GM10847 (cell line): ENCODE results near the gene NEU1.

Source experiments
- POLR2A ChIP-seq: IDR thresholded peaks from 2 replicates; pipeline ENCODE4 v1.6.1; 2011; ENCODE audit not compliant: insufficient read length; ENCODE audit errors: extremely low read depth

NEU1 gene

GRCh38 chr6:31834367-31835250 is 28.0 kb downstream of the NEU1 start:
- peak; percentile 98 for TF ChIP-seq POLR2A

DNA sequence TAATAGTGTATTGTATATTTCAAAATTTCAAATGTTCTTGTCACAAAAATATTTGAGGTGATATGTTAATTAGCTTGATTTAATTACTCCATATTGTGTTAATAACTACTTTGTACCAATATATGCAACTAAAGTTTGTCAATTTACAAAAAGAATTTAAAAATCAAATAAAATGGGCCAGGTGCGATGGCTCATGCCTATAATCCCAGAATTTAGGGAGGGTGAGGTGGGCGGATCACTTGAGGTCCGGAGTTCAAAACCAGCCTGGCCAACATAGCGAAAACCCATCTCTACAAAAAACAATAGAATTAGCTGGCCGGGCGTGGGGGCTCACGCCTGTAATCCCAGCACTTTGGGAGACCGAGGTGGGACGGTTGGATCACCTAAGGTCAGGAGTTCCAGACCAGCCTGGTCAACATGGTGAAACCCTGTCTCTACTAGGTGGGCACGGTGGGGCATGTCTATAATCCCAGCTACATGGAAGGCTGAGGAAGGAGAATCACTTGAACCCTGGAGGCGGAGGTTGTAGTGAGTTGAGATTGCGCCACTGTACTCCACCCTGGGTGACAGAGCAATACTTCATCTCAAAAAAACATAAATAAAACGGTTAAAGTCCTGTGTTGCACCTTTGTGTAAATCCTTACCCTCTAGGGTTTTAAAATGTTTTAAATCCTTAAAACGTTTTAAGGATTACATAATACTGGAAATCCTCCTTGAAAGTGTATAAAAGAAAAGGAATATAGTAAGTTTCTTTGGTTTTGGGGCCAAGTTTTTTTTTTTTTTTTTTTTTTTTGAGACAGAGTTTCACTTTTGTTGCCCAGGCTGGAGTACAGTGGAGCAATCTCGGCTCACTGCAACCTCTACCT is 31.0 kb downstream of the NEU1 start:
- TF ChIP-seq POLR2A = no peak

DNA sequence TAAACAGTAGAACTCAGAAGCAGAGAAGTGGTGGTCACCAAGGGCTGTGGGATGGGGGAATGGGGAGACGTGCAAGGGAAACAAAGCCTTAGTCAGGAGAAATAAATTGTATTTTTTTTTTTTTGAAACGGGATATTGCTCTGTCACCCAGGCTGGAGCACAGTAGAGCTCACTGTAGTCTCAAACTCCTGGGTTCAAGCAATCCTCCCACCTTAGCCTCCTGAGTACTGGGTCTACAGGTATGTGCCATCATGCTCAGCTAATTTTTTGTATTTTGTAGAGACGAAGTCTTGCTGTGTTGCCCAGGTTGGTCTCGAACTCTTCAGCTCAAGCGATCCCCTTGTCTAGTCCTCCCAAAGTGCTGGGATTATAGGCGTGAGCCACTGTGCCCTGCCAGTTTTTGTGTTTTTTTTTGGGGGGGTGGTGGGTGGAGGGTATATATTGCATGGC is 31.7 kb downstream of the NEU1 start:
- no peak for TF ChIP-seq POLR2A

- no peak for TF ChIP-seq POLR2A
Observed at GRCh38 chr6:31829633-31830283, 32.9 kb downstream of the NEU1 start.

DNA sequence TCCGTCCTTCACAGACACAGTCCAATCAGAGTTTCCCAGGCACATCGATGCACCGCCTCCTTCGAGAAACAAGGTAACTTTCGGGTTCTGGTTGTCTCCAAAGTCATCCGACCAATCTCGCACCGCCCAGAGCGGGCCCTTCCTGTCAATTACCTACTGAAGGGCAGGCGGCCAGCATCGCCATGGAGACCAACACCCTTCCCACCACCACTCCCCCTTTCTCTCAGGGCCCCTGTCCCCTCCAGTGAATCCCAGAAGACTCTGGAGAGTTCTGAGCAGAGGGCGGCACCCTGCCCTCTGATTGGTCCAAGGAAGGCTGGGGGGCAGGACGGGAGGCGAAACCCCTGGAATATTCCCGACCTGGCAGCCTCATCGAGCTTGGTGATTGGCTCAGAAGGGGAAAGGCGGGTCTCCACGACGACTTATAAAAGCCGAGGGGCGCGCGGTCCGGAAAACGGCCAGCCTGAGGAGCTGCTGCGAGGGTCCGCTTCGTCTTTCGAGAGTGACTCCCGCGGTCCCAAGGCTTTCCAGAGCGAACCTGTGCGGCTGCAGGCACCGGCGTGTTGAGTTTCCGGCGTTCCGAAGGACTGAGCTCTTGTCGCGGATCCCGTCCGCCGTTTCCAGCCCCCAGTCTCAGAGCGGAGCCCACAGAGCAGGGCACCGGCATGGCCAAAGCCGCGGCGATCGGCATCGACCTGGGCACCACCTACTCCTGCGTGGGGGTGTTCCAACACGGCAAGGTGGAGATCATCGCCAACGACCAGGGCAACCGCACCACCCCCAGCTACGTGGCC is 35.1 kb downstream of the NEU1 start, which contains the start of gene HSPA1B:
TSS of gene HSPA1B (plus strand) at position 453 of the 794 bp plus-strand sequence. CDS start at position 666, 213 bp downstream.
- TF ChIP-seq POLR2A = peak; percentile 98

GRCh38 chr6:31826793-31827285 is 35.8 kb downstream of the NEU1 start:
- TF ChIP-seq POLR2A = no peak

- TF ChIP-seq POLR2A = no peak
Observed at GRCh38 chr6:31825553-31825952, 37.1 kb downstream of the NEU1 start.

DNA sequence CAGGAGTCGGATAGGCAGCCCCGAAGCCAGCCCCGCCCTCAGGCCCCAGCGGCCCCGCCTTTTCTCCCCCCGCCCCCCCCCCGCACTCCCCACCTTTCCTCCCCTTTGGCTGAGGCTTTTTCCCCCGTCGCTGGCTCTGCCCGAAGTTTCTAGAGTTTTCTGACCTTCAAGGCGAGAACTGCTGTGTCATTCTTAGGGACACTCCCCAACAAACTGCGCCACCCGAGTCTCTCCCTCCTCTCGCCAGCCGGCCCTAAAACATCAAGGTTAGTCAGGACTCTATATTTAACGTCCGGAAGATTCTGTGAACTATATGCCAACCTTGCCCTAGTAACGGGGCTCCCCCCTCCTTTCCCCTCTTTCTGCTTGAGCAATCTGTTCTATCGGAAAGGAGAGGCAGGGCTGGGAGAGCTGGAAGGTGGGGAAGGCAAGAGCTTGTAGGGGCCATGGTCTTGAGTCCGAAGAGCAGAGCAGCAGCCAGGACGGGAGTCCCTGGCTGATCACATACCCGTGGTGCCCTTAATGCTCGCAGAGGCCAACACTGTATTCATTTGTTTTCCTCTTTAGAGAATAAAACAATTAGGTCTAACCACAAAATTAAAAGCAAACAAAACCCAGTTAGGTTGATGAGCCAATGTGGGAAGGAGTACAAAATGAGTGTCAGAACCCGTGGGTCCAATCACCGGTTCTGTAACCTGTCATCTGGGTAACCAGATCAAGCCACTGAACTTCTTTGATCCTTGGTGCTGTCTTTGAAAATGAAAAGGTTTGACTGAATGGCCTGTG is 40.4 kb downstream of the NEU1 start:
- no peak for TF ChIP-seq POLR2A

- TF ChIP-seq POLR2A = peak; percentile 67
Observed at GRCh38 chr6:31821301-31822035, 41.2 kb downstream of the NEU1 start.

DNA sequence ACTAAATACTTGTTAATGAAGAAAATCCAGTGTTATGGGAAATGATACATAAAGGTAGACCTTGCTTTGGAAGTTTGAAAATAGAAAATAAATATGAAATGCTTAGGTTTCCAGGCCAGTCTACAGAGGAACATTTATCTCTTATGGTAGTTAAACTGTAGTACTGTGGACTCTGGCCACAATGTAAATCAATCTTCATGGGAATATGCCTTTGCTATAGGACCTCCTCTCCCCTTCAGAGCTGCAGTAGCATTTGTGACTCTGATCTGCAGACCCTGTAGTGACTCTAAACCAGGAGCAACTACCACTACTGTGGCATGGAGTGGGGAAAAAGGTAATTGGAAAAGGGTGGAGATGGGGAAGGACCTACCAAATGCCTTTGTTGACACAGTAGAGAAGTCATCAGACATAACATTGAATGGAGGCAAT is 42.7 kb downstream of the NEU1 start:
- TF ChIP-seq POLR2A = no peak

GRCh38 chr6:31815025-31815838 is 47.4 kb downstream of the NEU1 start, which contains the start of the genes HSPA1A and HSPA1L:
TSS of gene HSPA1A (plus strand) at chr6:31815543. CDS start at chr6:31815757, 214 bp downstream.
TSS of gene HSPA1L (minus strand) at chr6:31815283. CDS start at chr6:31811972, 3,311 bp downstream.
- peak; percentile 57 for TF ChIP-seq POLR2A

DNA sequence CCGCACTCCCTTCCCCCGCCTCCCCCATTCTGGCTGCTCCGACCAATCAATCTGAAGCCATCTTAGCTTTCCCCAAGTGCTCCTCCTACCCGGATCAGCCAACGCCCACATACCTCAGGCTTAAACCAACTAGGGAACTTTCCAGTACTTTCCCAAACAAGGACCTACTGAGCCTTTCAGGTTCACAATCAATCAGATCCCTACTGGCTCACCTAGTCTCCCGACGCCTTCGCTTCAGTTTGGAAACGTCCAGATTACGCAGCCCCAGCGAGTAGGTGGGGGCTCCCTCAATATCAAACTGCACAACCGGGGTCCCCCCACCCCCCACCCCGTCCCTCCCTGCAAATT is 48.0 kb downstream of the NEU1 start:
- no peak for TF ChIP-seq POLR2A

GRCh38 chr6:31813465-31813849 is 49.2 kb downstream of the NEU1 start:
- TF ChIP-seq POLR2A = no peak
